Measurements from ENCODE around the gene B9D1.

Gene B9D1

GRCh38 chr17:19366637-19366972 is 4.1 kb upstream of the B9D1 start:
- Histone ChIP-seq H3K27me3 (ENCODE audit: low read length) (no peaks in the 10 kb centered on the region), H3K9ac (ENCODE audit: low read length) (no peak overlapping the region), H3K4me2 (ENCODE audit: low read depth, low read length, poor library complexity, severe bottlenecking) (no peak overlapping the region), H3K27ac (ENCODE audit: low read depth, low read length) (no peak overlapping the region), H4K20me1 (ENCODE audit: low read depth, low read length) (no peaks in the 10 kb centered on the region; the same call in 1 of the 2 replicates), H3K9me2 (replicated peaks; ENCODE audit: insufficient read depth, low read length) (no peaks in the 10 kb centered on the region), H3K79me2 (ENCODE audit: insufficient read depth, low read length) (no peaks in the 10 kb centered on the region), H3K36me3 (ENCODE audit: low read length) (no peaks in the 10 kb centered on the region), H3K4me3 (ENCODE audit: insufficient read depth, low read length, poor library complexity, severe bottlenecking) (no peak overlapping the region), H3F3A (ENCODE audit: insufficient read depth) (0 out of 2 replicates have a peak, but pooled peaks cover 2% of the 10 kb centered on the region), H3K9me3 (ENCODE audit: insufficient read depth, low read length) (no peaks in the 10 kb centered on the region), H2AFZ (ENCODE audit: low read depth, low read length, severe bottlenecking) (no peak overlapping the region)
- TF ChIP-seq EZH2phosphoT487 (conservative IDR thresholded peaks at IDR 0.05; ENCODE audit: low read length) = no peak
- no peak for TF ChIP-seq CTCF (IDR thresholded peaks at IDR 0.05; ENCODE audit: insufficient read depth, low read length, poor library complexity, severe bottlenecking)

- Histone ChIP-seq H3K4me2 (ENCODE audit: low read depth, low read length, poor library complexity, severe bottlenecking) (no peak overlapping the region), H3K4me3 (ENCODE audit: insufficient read depth, low read length, poor library complexity, severe bottlenecking) (no peak overlapping the region), H3K27me3 (ENCODE audit: low read length) (no peaks in the 10 kb centered on the region), H2AFZ (ENCODE audit: low read depth, low read length, severe bottlenecking) (no peak overlapping the region), H3K9me2 (replicated peaks; ENCODE audit: insufficient read depth, low read length) (no peaks in the 10 kb centered on the region), H3K27ac (ENCODE audit: low read depth, low read length) (no peak overlapping the region), H3F3A (ENCODE audit: insufficient read depth) (0 out of 2 replicates have a peak, but pooled peaks cover 3% of the 10 kb centered on the region), H3K9me3 (ENCODE audit: insufficient read depth, low read length) (no peaks in the 10 kb centered on the region), H3K9ac (ENCODE audit: low read length) (no peak overlapping the region), H3K36me3 (ENCODE audit: low read length) (no peaks in the 10 kb centered on the region), H4K20me1 (ENCODE audit: low read depth, low read length) (no peaks in the 10 kb centered on the region; the same call in 1 of the 2 replicates), H3K79me2 (ENCODE audit: insufficient read depth, low read length) (no peaks in the 10 kb centered on the region)
- TF ChIP-seq CTCF (IDR thresholded peaks at IDR 0.05; ENCODE audit: insufficient read depth, low read length, poor library complexity, severe bottlenecking) (no peak), EZH2phosphoT487 (conservative IDR thresholded peaks at IDR 0.05; ENCODE audit: low read length) (no peak)
These were observed 3.5 kb upstream of the B9D1 start for GRCh38 chr17:19365833-19366636.

GRCh38 chr17:19365499-19365817 is 2.9 kb upstream of the B9D1 start:
- TF ChIP-seq CTCF (IDR thresholded peaks at IDR 0.05; ENCODE audit: insufficient read depth, low read length, poor library complexity, severe bottlenecking) (no peak), EZH2phosphoT487 (conservative IDR thresholded peaks at IDR 0.05; ENCODE audit: low read length) (no peak)
- Histone ChIP-seq H2AFZ (ENCODE audit: low read depth, low read length, severe bottlenecking) (no peak overlapping the region), H3F3A (ENCODE audit: insufficient read depth) (0 out of 2 replicates have a peak, but pooled peaks cover 3% of the 10 kb centered on the region), H3K4me2 (ENCODE audit: low read depth, low read length, poor library complexity, severe bottlenecking) (no peak overlapping the region), H3K36me3 (ENCODE audit: low read length) (no peaks in the 10 kb centered on the region), H3K27me3 (ENCODE audit: low read length) (no peaks in the 10 kb centered on the region), H3K9ac (ENCODE audit: low read length) (no peak overlapping the region), H3K79me2 (ENCODE audit: insufficient read depth, low read length) (no peaks in the 10 kb centered on the region), H3K9me2 (replicated peaks; ENCODE audit: insufficient read depth, low read length) (no peaks in the 10 kb centered on the region), H4K20me1 (ENCODE audit: low read depth, low read length) (no peaks in the 10 kb centered on the region), H3K4me3 (ENCODE audit: insufficient read depth, low read length, poor library complexity, severe bottlenecking) (no peak overlapping the region), H3K27ac (ENCODE audit: low read depth, low read length) (no peak overlapping the region), H3K9me3 (ENCODE audit: insufficient read depth, low read length) (no peaks in the 10 kb centered on the region)

All from SU-DHL-6 (cell line).